ENCODE measurements around the gene FLOT1.
A peak's percentile ranks its signal among the peaks of the same experiment; 100 is the strongest.

Gene FLOT1

GRCh38 chr6:30689985-30690384, 52.5 kb downstream of the FLOT1 start:
- no peak for DNase-seq

GRCh38 chr6:30689022-30689865, 53.2 kb downstream of the FLOT1 start:
- DNase-seq, result no peak

DNA sequence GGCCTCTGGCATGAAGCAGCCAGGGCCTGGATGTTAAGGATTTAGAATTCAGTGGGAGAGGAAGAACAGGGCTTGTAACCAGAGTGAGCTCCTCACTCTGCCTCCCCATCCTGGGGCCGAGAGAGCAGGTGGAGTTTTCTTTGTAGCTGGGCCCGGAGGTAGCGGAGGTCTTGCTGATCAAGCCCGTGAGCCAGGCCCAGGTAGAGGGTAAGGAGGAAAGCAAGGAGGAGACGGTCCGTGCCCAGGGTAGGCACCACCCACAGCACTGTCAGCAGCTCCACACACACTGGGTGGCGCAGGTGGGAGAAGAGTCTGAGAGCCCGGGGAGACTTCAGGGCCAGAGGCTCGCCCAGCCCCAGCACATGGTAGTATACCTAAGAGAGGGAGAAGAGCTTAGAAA, 53.9 kb downstream of the FLOT1 start:
- no peak for DNase-seq

DNA sequence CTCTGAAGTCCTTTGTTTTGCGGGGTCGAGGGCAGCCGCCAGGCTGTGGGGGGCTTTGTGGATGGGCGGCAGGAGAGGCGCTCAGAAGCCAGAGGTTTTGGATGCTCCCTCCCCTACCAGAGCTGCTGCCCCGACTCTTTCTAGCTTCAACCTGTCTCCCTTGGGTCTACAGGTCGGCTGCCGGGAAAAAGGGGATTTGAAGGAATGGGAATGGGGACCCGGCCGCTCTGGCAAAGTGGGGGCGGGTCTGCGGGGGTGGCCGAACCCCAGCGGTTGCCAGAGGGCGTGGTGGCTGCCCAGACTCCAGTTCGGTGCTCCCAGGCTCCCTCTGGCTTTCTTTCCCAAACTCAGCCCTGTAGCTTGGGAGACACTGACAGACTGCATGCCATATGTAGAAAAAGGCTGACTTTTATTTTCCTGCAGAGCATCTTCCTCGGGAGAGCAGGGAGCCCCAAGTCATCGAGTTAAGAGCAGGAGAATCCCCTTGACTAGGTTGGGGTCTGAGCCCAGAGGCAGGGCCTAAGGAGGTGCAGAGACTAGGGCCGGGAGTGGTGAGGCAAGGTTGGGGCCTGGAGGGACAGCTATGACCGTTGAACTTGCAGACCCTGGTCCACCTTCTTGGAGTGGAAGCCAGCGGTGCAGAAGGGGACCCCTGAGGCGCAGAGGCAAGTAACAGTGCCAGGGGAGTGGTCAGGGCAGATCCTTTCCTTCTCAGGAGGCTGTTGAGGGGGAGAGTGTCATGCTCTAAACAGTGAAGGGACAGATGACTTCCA, 54.6 kb downstream of the FLOT1 start:
- no peak for DNase-seq

- peak; percentile 82 for DNase-seq
Measured at GRCh38 chr6:30686908-30687658, 55.4 kb downstream of the FLOT1 start.

GRCh38 chr6:30686009-30686907, 56.2 kb downstream of the FLOT1 start, which contains the start of gene PPP1R18:
PPP1R18 (minus strand) TSS chr6:30686645; CDS start chr6:30686018, 627 bp downstream.
- peak; percentile 64 for DNase-seq

DNA sequence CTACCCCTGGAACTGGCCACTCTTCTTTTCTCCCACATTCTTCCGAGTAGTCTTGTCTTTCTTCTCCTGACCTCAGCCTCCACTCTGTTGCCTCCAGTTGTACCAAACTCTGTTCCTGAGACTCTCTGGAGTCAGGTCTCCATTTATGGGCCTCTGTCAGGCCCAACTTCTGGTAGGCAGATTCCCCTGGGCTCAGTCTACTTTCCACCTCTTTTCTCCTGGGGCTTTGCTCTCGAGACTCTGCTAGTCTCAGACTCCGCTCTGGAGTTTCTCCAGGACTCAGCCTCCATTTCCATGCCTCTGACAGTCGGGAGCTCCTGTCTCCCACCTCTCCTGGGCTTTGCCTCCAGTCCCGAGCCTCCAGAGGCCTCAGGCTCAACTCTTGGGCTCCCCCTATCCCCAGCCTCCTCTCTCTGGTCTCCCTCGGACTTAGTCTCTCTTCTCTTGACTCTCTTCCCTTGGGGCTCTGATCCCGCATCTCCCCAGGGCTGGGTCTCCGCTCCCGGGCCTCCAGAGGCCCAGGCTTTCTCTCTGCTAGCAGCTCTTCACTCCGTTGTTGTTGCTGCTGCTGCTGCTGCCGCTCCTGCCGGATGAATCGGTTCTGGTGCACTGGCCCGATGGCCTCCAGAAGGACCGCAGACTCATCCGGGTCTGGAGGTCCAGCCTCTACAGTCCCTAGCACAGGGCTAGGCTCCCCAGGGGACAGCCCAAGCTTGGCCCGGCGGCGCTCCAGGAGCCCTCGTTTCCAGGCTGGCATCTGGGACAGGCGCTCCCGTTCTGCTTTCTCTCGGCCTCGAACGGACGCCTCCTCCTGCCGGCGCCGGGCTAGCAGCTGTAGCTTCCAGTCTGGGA, 57.1 kb downstream of the FLOT1 start:
- DNase-seq, result no peak

DNA sequence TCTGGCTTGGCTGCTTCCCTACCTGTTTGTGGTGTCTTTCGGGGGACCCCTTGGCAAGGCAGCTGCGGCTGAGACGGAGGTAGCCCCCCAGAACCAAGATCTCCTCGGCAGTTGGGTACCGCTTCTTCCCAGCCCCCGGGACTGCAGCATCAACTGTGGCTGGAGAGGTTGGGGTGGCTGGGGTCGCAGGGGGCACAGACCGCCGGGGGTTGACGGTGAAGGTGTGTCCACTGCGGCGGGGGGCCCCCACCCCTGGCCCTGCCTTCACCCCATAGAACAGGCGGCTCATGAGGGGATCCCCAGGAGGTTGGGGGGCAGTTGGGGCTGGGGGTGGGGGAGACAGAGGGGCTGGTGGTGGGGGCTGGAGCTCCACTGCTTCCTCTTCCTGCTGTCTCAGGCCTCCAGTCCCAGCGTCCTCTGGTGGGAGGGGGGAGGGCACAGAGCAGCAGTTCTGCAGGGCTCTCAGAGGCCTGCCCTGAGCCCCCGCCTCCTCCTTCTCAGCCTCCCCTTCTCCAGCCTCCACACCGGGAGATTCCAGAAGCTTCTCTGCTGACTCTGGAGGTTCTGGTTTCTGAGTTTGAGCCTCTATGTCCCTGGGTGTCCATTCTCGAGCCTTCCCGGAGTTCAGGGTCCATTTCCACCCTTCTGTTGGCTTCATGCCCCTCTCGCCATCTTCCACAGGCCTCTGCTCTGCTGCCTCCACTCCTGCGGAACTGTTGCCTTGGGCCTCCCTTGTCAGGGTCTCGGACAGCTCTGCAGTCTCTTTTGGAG, 57.9 kb downstream of the FLOT1 start:
- no peak for DNase-seq

GRCh38 chr6:30683980-30684338, 58.5 kb downstream of the FLOT1 start:
- no peak for DNase-seq

DNA sequence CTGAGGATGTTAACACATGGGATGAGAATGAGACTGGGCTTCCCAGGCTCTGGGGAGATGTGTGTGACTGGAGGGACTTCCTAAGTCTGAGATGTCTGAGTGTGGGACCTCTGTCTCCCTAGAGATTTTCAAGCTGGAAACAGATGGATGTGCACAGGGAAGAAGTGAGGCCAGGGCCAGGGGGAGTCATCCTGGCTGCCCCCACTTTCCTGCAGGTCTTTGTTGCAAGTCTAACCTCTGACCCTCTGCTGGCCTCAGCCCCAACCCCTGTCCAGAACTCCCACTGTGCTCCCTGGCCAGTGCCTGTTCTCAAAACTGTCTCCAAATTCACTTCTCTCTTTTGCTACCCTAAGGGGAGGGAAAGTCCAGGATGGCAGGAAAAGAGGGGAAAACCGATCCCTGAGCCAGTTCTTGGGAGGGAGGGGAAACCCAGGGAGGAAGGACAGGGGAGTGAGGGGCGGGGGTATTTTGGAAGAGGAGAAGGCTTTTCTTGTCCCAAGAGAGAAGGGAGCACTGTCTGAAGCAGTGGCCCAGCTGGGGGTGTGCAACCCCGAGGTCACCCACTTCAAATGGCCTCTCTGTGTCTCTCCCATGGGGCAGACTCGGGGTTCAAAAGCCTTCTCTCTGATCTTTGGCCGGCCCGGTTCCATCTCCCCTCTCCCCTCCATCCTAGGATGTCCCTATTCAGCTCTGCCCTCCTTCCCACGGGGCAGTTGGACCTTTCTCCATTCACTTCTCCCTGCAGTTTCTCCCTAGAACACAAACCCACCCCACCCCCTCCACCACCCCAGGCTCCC, 59.1 kb downstream of the FLOT1 start:
- DNase-seq, result no peak

DNA sequence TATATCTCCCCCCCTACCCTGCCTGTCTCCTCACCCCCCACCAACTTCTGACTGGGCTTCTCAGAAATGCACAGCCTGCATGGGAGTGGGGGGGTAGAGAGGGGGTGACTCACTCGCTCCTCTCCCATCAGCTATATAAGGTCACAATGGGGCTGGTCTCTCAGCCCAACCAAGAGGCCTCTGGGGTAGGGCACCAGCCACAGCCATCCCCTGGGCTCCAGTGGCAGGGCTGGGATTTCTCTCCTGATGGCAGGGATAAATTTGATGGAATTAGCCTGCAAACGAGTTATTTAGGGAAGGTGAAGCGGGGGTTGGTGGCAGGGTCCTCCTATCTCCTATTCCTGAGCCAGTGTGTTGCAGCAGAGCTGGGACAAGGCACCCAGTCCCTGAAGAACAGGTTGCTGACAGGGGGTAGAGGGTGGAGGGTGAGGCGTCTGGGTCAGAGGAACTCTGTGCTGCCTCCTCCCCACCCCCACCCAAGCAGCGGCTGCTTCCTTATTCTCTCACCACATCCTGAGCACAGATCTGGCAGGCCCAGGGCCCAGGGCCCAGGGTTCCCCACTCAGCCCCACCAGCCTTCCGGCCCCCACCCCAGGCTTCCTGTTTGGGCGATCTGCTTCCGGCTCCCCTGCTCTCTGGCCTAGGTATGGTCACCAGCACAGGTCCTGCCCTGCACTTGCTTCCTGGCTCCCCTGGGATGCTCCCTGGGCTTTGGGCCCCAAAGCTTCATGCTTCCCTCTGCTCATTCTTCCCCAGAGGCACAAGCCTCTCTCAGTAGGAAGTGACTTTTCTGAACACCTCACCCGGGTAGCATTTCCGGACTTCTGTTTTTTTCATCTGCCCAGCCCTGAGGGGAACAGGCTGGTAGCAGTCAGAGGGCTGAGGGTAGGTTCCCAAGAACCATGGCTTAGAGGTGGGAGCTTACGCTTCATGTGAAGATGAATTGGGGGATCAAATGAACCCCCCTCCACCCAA, 60.1 kb downstream of the FLOT1 start:
- DNase-seq, result no peak

DNA sequence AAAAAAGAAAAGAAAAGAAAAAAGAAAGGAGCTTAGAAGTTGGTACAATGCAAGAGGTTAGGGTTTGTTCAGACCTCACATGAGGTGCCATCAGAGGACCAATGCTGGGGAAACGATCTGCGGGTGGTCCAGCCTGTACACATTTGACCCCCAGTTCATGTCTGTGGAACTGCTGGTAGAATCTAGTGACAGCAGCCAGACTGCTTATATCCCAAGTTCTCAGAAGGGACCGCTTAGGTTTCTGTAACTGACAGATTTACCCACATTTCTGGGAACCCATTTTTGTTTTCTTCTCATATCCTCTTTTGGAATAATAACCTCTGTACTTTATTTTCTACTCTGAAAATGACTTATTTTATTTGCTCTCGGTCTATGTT, 60.7 kb downstream of the FLOT1 start:
- no peak for DNase-seq

- DNase-seq, result no peak
Measured at GRCh38 chr6:30679765-30680535, 62.5 kb downstream of the FLOT1 start.

GRCh38 chr6:30678964-30679726, 63.3 kb downstream of the FLOT1 start:
- peak; percentile 57 for DNase-seq
